DND-41 (cell line): ENCODE results near the gene TRH.

Experiments
- ATAC-seq: fragments of 200-7000 bp; cut with Tn5 transposase; 3 replicates; pipeline ENCODE4 v1.9.1; 2021; ENCODE audit warnings: low read depth; ENCODE audit not compliant: insufficient read depth
- DNase-seq: peaks from one replicate; pipeline ENCODE4 v3.0.0-alpha.2; 2020
- H2AFZ ChIP-seq: 2 replicates; pipeline ENCODE4 v1.6.0; 2012; ENCODE audit warnings: low read depth, low read length
- H3K27ac ChIP-seq: 2 replicates; pipeline ENCODE4 v1.5.1; 2012; ENCODE audit warnings: low read length, inconsistent platforms
- H3K27me3 ChIP-seq: fragments of 200-600 bp; sonication (generic); 2 replicates; pipeline ENCODE4 v1.6.0; 2012; ENCODE audit warnings: low read length, mild to moderate bottlenecking, inconsistent platforms; ENCODE audit not compliant: insufficient read depth, poor library complexity
- H3K36me3 ChIP-seq: 2 replicates; pipeline ENCODE4 v1.5.1; 2012; ENCODE audit warnings: low read length, inconsistent platforms; ENCODE audit not compliant: insufficient read depth
- H3K4me1 ChIP-seq: 2 replicates; pipeline ENCODE4 v1.5.1; 2012; ENCODE audit warnings: mild to moderate bottlenecking, low read length; ENCODE audit not compliant: insufficient read depth
- H3K4me2 ChIP-seq: 2 replicates; pipeline ENCODE4 v1.6.0; 2012; ENCODE audit warnings: mild to moderate bottlenecking, moderate library complexity, low read length, inconsistent platforms; ENCODE audit not compliant: insufficient read depth
- H3K4me3 ChIP-seq, 2 experiments: fragments of 200-600 bp in 1 of 2; shearing (Covaris generic) in 1 of 2; 2 replicates each; pipeline ENCODE4 v1.5.1; 2012 to 2016; ENCODE audit warnings: inconsistent platforms in 2 of 2, low read length in 2 of 2, mild to moderate bottlenecking in 2 of 2, low read depth in 1 of 2, moderate library complexity in 1 of 2
- H3K79me2 ChIP-seq: 2 replicates; pipeline ENCODE4 v1.6.0; 2012; ENCODE audit warnings: low read length, inconsistent platforms; ENCODE audit not compliant: insufficient read depth
- H3K9ac ChIP-seq: 2 replicates; pipeline ENCODE4 v1.6.0; 2012; ENCODE audit warnings: low read depth, mild to moderate bottlenecking, inconsistent platforms, low read length, moderate library complexity
- H3K9me3 ChIP-seq: 2 replicates; pipeline ENCODE4 v1.5.1; 2012; ENCODE audit warnings: low read length, moderate library complexity, mild to moderate bottlenecking, inconsistent platforms; ENCODE audit not compliant: insufficient read depth, severe bottlenecking
- H4K20me1 ChIP-seq: 2 replicates; pipeline ENCODE4 v1.6.0; 2012; ENCODE audit warnings: low read length; ENCODE audit not compliant: insufficient read depth
- EZH2 ChIP-seq: IDR thresholded peaks from 3 replicates; pipeline ENCODE4 v1.6.1; 2012; ENCODE audit warnings: borderline replicate concordance, low read depth, mild to moderate bottlenecking, moderate library complexity, low read length, inconsistent platforms; ENCODE audit not compliant: severe bottlenecking
- TF ChIP-seq, protein P1 (sequence below): IDR thresholded peaks from 2 replicates; pipeline ENCODE4 v1.5.1; 2012; ENCODE audit warnings: borderline replicate concordance, low read length, moderate library complexity, mild to moderate bottlenecking; ENCODE audit not compliant: poor library complexity, severe bottlenecking; ENCODE audit errors: extremely low read depth

Gene TRH

DNA sequence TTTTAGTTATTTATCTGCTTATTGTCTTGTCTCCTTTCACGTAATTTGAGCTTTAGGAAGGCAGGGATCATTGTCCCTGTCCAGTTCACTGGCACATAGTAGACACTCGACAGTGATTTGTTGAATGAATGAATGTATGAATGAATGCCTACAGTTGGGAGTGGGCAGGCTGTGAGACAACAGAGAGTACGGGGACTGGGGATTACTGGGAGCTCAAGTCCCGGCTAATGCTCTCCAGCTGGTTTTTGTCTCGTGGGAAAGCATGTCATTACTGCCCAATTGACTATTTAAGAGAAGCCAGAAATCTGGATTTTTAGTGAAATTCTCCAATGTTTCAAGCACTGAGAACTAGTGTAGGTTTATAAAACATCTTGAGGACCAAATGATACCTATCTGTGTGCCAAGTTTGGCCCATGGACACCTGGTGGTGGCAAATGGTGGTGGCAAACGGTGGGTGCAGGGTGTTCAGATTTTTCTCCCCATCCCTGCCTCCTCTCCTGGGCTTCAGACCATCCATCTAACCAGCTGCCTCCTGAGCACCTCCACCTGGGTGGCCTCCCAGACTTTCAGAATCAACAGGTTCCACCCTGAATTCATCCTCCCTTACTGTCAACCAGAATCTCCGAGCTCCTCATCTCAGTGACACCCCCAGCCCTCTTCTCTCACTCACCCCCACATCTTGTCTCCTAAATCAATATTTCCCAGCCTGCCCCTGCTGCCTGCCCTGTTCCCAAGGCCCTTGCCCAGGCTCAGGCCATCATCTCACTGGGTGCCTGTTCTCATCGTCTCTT, 36.2 kb upstream of the TRH start:
- no peak overlapping the region for H3K27ac ChIP-seq
- TF ChIP-seq EZH2: no peak
- TF ChIP-seq, protein P1, sequence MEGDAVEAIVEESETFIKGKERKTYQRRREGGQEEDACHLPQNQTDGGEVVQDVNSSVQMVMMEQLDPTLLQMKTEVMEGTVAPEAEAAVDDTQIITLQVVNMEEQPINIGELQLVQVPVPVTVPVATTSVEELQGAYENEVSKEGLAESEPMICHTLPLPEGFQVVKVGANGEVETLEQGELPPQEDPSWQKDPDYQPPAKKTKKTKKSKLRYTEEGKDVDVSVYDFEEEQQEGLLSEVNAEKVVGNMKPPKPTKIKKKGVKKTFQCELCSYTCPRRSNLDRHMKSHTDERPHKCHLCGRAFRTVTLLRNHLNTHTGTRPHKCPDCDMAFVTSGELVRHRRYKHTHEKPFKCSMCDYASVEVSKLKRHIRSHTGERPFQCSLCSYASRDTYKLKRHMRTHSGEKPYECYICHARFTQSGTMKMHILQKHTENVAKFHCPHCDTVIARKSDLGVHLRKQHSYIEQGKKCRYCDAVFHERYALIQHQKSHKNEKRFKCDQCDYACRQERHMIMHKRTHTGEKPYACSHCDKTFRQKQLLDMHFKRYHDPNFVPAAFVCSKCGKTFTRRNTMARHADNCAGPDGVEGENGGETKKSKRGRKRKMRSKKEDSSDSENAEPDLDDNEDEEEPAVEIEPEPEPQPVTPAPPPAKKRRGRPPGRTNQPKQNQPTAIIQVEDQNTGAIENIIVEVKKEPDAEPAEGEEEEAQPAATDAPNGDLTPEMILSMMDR: no peak
- no peaks in the 10 kb centered on the region for H3K9me3 ChIP-seq
- H4K20me1 ChIP-seq: no peaks in the 10 kb centered on the region
- H3K4me1 ChIP-seq: peaks cover 18% of the 10 kb centered on the region
- no peaks in the 10 kb centered on the region for H3K79me2 ChIP-seq
- 0 out of 2 replicates have a peak overlapping the region, but pooled peaks have one; percentile 7 for H2AFZ ChIP-seq
- no peak for ATAC-seq
- no peak overlapping the region for H3K9ac ChIP-seq
- no peaks in the 10 kb centered on the region for H3K27me3 ChIP-seq
- no peak overlapping the region for H3K4me2 ChIP-seq
- H3K4me3 ChIP-seq: no peak overlapping the region
- DNase-seq: no peak
- H3K36me3 ChIP-seq: no peaks in the 10 kb centered on the region

DNA sequence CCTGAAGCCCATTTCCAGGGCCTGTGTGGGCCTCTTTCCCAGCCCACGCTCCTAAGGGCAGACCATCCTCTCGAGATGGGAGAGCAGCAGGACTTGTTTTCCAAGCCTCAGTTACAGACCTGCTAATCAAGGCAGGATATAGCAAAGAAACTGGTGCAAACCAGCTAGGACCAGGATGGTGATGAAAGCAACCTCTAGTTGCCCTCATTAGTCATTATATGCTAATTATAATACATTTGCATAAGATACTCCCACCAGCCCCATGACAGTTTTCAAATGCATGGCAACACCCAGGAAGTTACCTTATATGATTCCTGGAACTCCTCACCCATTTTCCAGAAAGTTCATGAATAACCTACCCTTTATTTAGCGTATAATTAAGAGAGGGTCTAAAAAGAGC, 34.4 kb upstream of the TRH start:
- TF ChIP-seq, protein P1: no peak
- no peak for TF ChIP-seq EZH2
- H3K4me2 ChIP-seq: no peak overlapping the region
- H3K27ac ChIP-seq: no peak overlapping the region
- no peaks in the 10 kb centered on the region for H3K36me3 ChIP-seq
- H3K79me2 ChIP-seq: no peaks in the 10 kb centered on the region
- no peaks in the 10 kb centered on the region for H3K9me3 ChIP-seq
- DNase-seq (no peak), ATAC-seq (no peak)
- H3K27me3 ChIP-seq: no peaks in the 10 kb centered on the region
- peaks cover 15% of the 10 kb centered on the region for H3K4me1 ChIP-seq
- H2AFZ ChIP-seq: no peak overlapping the region
- no peak overlapping the region for H3K9ac ChIP-seq
- no peaks in the 10 kb centered on the region for H4K20me1 ChIP-seq
- H3K4me3 ChIP-seq: no peak overlapping the region

DNA sequence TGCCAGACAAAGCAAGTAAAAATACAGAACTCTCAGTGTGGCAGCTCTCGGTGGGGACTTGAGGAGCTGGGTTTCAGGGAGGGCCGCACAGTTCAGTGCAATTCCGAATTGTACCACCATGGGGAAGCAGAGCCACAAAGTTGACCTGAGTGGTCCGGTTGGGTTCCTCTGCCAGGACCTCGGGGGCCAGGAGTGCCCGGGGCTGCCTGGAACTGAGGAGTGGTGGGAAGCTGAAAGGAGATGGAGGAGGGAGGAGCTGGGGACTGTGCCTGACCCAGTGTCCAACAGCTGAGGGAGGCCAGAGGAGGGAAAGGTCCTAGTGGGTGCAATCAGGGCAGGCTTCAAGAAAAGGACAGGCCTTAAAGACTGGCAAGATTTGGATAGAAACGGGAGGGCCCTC, 32.2 kb upstream of the TRH start:
- Histone ChIP-seq H3K27me3 (peaks cover 2% of the 10 kb centered on the region), H2AFZ (no peak overlapping the region), H4K20me1 (no peaks in the 10 kb centered on the region), H3K27ac (no peak overlapping the region), H3K79me2 (no peaks in the 10 kb centered on the region), H3K9ac (no peak overlapping the region), H3K36me3 (no peaks in the 10 kb centered on the region), H3K4me3 (no peak overlapping the region), H3K9me3 (no peaks in the 10 kb centered on the region), H3K4me1 (peaks cover 3% of the 10 kb centered on the region; the same call in 1 of the 2 replicates), H3K4me2 (no peak overlapping the region)
- DNase-seq (peak; percentile 45), ATAC-seq (peak; percentile 78)
- TF ChIP-seq EZH2: no peak
- TF ChIP-seq, protein P1: peak; percentile 73

DNA sequence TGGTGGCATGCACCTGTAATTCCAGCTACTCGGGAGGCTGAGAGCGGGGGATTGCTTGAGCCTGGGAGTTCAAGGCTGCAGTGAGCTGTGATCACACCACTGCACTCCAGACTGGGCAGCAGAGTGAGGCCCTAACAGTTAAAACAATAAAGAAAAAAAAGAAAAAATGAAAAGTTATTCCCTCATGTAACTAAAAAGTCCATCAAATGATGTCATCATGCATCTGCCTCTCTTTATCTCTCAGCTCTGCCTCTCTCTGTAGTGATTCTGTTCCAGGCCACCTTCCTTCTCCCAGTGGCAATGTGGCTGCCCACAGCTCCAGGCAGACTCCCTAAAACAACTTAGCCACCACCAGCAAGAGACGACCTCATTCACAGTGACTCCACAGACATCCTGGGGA, 31.5 kb upstream of the TRH start:
- no peak overlapping the region for H3K4me3 ChIP-seq
- no peak overlapping the region for H3K27ac ChIP-seq
- TF ChIP-seq EZH2: no peak
- TF ChIP-seq, protein P1: no peak
- no peaks in the 10 kb centered on the region for H3K4me1 ChIP-seq
- no peak for DNase-seq
- ATAC-seq: no peak
- no peak overlapping the region for H3K9ac ChIP-seq
- H2AFZ ChIP-seq: no peak overlapping the region
- H3K9me3 ChIP-seq: no peaks in the 10 kb centered on the region
- H3K79me2 ChIP-seq: no peaks in the 10 kb centered on the region
- H3K27me3 ChIP-seq: peaks cover 2% of the 10 kb centered on the region
- no peak overlapping the region for H3K4me2 ChIP-seq
- H4K20me1 ChIP-seq: no peaks in the 10 kb centered on the region
- H3K36me3 ChIP-seq: no peaks in the 10 kb centered on the region
